HL-60 (cell line): ENCODE results near the gene KCNT1.
A peak's percentile ranks its signal among the peaks of the same experiment; 100 is the strongest.

Experiments used
- DNase-seq, 2 experiments: peaks; one replicate each; pipeline ENCODE4 v3.0.0-alpha.2; 2010 to 2020; ENCODE audit warnings: low read depth in 1 of 2, low spot score in 1 of 2
- H3K27ac ChIP-seq: fragments of 250-450 bp; sonication (Bioruptor Pico); replicated peaks from 2 replicates; pipeline ENCODE4 v1.5.1; 2020; ENCODE audit warnings: mild to moderate bottlenecking, moderate library complexity
- H3K27me3 ChIP-seq: fragments of 250-450 bp; sonication (Bioruptor Pico); 2 replicates; pipeline ENCODE4 v1.5.1; 2021; ENCODE audit warnings: mild to moderate bottlenecking, moderate library complexity; ENCODE audit not compliant: insufficient read depth, poor library complexity, severe bottlenecking
- H3K4me3 ChIP-seq: replicated peaks from 2 replicates; pipeline ENCODE4 v1.5.1; 2011; ENCODE audit warnings: mild to moderate bottlenecking, control low read depth, low read length; ENCODE audit not compliant: insufficient read depth
- CTCF ChIP-seq: IDR thresholded peaks from one replicate; pipeline ENCODE4 v1.5.1; 2011; ENCODE audit warnings: low read length, control low read depth, inconsistent platforms; ENCODE audit not compliant: insufficient read depth
- GABPA ChIP-seq: IDR thresholded peaks from 2 replicates; pipeline ENCODE4 v1.6.1; 2012; ENCODE audit warnings: low read depth
- POLR2AphosphoS5 ChIP-seq: IDR thresholded peaks from 2 replicates; pipeline ENCODE4 v1.6.1; 2012; ENCODE audit warnings: low read depth
- REST ChIP-seq: IDR thresholded peaks from 2 replicates; pipeline ENCODE4 v1.6.1; 2012; ENCODE audit warnings: low read depth; ENCODE audit not compliant: insufficient replicate concordance
- SPI1 ChIP-seq: IDR thresholded peaks from 2 replicates; pipeline ENCODE4 v1.6.1; 2012; ENCODE audit warnings: low read depth, mild to moderate bottlenecking, borderline replicate concordance
- long read RNA-seq: library from polyadenylated mRNA; unstranded; transcript quantifications from one replicate; pipeline ENCODE4 v2.0.0, GENCODE V29; 2020

Gene KCNT1
- long read RNA-seq, partial matches to known transcripts: 0 of 2 reads
- long read RNA-seq, other reads (novel, unspliced or antisense): 2 of 2 reads

GRCh38 chr9:135701959-135702721 is at the start of gene KCNT1:
KCNT1 (plus strand) TSS chr9:135702185; CDS start chr9:135702259, 74 bp downstream.
- peak; percentile 7 to 16 for DNase-seq
- Histone ChIP-seq H3K27me3 (peaks cover 8% of the 10 kb centered on the region), H3K27ac (no peak within 1 kb of the TSS), H3K4me3 (no peak within 1 kb of the TSS)
- TF ChIP-seq CTCF (peak; percentile 54), GABPA (no peak)

- no peaks in the 10 kb centered on the region for H3K27me3 ChIP-seq
- no peak overlapping the region for H3K27ac ChIP-seq
- TF ChIP-seq REST (no peak), POLR2AphosphoS5 (no peak), CTCF (no peak), GABPA (no peak), SPI1 (no peak)
- no peak for DNase-seq
- H3K4me3 ChIP-seq: no peak overlapping the region
Observed at GRCh38 chr9:135655317-135655716, 46.7 kb upstream of the KCNT1 start.

- TF ChIP-seq REST (no peak), CTCF (no peak), SPI1 (no peak), POLR2AphosphoS5 (no peak), GABPA (no peak)
- no peaks in the 10 kb centered on the region for H3K27me3 ChIP-seq
- no peak overlapping the region for H3K4me3 ChIP-seq
- no peak for DNase-seq
- no peak overlapping the region for H3K27ac ChIP-seq
Observed at GRCh38 chr9:135657416-135657815, 44.6 kb upstream of the KCNT1 start.
